Left renal cortex interstitium (tissue), 4 donors: Measurements from ENCODE around the gene CPLANE2. TPM values are rescaled to one million over a fixed set of nuclear protein-coding genes. Genes with fewer than 3 reads are reported as not detected.
"Not testable (repeated sequence)": the region's sequence is repeated elsewhere in the genome, so short reads cannot be mapped to it uniquely, and the experiment has no call there.

Experiments used
- DNase-seq, 4 donors: peaks; one replicate each; pipeline ENCODE4 v3.0.0-alpha.2; 2013; ENCODE audit warnings: low read depth in 4 of 4, low spot score in 2 of 4, missing footprints in 1 of 4
- polyA plus RNA-seq, 4 donors: library from polyadenylated mRNA; unstranded; fragments of 120-200 nt; gene quantifications; one replicate each; pipeline ENCODE4 v1.2.1, GENCODE V29; 2013; ENCODE audit not compliant: insufficient read length in 4 of 4

CPLANE2 gene
- polyA plus RNA-seq, 4 donors = 4.7 to 7.2 (median 6.6) TPM

- no peak for DNase-seq
Observed at GRCh38 chr1:16249596-16250241, 12.7 kb upstream of the CPLANE2 start.

DNA sequence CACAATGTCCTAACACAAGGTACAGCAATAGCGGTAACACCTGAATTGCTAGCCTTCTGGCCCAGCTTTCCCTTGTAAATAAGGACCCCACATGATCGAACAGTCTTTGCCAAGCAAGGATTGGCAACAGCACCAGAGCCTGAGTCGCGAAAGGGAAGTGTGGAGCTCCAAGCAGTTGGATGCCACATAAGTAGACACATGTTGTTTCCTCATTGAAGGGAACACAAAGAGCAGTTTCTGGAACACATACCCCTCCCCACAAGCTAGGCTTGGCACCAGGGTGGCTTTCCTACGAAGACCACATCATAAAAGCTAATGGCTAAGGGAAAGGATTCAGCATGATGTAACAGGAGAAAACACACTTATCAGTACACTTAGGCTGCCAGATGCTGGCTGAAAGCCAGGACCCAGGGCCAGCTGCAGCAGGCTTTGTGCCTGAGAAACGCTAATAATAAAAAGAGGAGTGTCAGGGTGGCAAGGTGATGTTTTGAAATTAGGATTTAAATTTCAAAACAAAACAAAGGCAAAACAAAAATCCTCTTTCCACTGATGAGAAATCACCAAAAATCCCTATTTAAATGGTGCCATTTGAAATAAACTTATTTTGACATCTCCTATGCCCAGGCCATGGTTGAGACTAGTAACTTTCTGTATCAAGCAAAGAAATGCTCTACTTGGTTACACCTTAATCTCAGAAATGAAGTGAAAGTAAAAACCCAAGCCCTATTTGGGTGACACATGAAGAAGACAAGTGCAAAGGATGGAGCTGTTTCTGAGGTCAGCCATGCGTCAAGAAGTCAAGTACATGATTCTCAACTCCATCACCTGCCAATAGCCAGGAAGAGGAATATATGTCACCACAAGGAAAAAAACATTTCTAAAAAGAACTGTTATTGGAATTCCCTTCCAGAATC, 11.9 kb upstream of the CPLANE2 start:
- DNase-seq = peak in 1 of 4 donors; percentile 15

DNA sequence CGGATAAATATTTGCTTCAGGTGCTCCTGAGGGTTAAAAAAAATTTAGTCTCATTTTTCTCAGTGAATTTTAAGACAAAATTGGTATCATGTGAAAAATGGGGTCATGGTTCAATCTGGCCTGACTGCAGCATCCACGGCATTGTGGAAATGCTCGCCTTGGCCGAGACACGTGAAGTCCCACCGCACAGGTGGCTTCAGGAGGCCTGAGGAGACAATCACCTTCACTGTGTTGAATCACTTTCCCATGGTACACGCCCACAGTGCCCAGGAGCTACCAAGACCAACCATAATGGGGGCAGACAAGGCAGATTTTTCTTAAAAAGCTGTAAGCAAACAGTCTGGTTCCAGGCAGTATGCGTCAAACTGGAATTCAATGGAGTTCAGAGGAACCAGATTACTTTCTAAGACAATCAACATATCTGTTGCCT, 11.0 kb upstream of the CPLANE2 start:
- DNase-seq = no peak

DNA sequence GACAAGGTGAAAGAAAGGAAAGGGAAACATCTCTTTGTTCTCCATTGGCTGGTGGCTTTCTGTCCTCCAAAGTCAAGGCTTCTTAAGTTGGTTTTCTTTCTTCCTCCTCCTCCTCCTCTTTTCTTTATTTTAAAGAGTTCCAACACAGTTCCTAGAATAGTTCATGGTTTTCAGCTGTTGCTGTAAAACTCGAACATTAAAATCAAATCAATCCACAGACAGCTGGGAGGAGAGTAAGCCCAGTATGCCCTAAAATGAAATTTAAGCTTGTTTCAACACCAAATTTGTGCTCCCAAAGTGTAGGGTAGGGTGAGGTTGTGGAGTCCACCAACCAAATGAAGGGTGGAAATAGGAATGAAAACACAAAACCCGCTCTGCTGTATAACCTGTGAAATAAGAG, 10.5 kb upstream of the CPLANE2 start:
- no peak for DNase-seq

- no peak for DNase-seq
Observed at GRCh38 chr1:16246961-16247360, 10.0 kb upstream of the CPLANE2 start.

DNA sequence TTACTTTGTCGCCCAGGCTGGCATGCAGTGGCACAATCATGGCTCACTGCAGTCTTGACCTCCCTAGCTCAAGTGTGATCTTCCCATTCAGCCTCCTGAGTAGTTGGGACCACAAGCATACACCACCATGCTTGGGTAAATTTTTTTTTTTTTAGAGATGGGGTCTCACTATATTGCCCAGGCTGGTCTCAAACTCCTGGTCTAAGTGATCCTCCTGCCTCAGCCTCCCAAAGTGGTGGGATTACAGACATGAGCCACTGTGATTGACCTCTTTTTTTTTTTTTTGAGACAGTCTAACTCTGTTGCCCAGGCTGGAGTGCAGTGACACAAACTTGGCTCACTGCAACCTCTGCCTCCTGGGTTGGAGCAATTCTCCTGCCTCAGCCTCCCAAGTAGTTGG, 9.3 kb upstream of the CPLANE2 start:
- not testable (repeated sequence) for DNase-seq

- no peak for DNase-seq
Observed at GRCh38 chr1:16245476-16246196, 8.7 kb upstream of the CPLANE2 start.

DNA sequence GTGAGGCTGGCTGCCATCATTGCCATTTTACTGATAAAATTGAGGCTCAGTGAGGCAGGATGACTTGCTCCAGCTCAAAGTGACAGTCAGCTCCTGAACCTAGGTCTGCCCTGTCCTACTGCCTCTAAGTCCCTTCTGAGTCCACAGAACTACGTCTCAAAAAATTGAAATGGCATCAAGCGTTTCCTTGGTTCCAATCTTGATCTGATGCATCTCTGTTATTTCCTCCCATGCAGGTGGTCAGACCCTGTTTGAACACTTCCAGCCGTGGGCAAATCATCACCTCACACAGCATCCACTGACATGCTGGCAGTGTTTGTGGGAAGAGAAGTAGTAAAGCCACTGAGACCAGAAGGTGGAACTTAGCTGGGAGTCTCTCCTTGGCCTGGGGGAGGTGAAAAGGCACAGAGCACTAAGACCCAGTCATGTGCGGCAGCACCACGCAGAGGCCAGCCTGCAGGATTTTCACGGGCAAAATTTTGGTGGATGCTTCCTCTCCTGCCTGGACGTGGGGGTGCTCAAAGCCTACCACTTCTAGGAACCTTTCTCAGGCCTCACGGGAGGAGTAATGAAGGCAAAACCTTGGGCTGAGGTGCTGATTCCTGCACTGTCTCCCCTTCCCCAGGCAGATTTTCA, 7.8 kb upstream of the CPLANE2 start:
- DNase-seq = no peak

GRCh38 chr1:16243936-16244649, 7.1 kb upstream of the CPLANE2 start:
- DNase-seq = peak in 1 of 4 donors; percentile 85

DNA sequence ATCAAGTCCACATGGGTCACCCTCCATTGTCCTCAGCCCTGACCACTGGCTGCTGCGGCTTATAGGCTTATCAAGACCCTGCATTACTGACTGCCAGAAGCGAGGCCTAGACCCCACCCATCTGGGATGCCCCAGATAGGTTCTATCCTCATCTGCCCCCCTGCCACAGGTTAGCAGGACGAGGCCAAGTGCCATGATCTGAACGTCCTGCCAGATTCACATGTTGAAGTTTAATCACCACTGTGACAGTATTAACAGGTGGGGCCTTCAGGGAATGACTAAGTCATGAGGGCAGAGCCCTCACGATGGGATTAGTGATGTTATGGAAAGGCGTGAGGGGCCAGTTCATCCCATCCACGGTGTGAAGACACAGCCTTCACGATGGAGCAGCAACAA, 6.2 kb upstream of the CPLANE2 start:
- DNase-seq = no peak

DNA sequence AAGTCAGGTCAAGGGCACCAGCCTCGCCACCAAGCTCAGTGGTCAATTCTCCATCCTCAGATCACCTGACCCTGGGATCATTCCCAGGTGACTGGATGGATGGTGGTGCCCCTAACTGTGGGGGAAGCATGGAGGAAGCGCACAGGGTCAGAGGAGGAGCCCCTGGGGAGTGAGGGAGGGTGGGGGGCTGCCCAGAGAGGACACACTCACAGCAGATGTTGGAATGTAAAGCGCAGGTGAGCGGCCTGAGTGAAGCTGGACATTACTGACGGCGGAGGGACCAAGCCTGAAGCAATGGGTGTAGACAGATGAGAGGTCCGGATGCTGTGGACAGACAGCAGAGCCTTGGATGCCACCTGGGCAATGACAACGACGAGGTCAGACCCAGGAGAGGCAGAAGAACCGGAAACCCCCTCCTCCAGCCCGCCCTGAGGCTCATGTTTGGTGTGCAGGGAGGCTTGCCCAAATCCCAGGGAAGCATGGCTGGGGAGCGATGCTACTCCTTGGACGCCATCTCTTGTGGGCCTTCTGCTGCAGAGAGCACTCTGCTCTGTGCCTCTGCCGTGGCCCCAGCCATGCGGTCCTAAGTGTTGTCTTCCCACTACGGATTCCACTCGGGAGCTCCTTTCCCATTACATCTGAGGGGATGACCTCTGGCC, 5.7 kb upstream of the CPLANE2 start:
- no peak for DNase-seq

GRCh38 chr1:16241221-16241708, 4.3 kb upstream of the CPLANE2 start:
- DNase-seq = no peak

- no peak for DNase-seq
Observed at GRCh38 chr1:16239972-16240491, 3.0 kb upstream of the CPLANE2 start.

- no peak for DNase-seq
Observed at GRCh38 chr1:16237343-16237830, 404 bp upstream of the CPLANE2 start.

- peak in 1 of 4 donors; percentile 19 for DNase-seq
Observed at GRCh38 chr1:16235944-16236510, 956 bp downstream of the CPLANE2 start.

- DNase-seq = no peak
Observed at GRCh38 chr1:16235347-16235746, 1.6 kb downstream of the CPLANE2 start.

- DNase-seq = no peak
Observed at GRCh38 chr1:16233431-16233830, 3.6 kb downstream of the CPLANE2 start.

- DNase-seq = no peak
Observed at GRCh38 chr1:16232316-16232710, 4.7 kb downstream of the CPLANE2 start.
